Measurements from ENCODE around the gene MOGAT2.
"Not testable (repeated sequence)": the region's sequence is repeated elsewhere in the genome, so short reads cannot be mapped to it uniquely, and the experiment has no call there.

The MOGAT2 gene

DNA sequence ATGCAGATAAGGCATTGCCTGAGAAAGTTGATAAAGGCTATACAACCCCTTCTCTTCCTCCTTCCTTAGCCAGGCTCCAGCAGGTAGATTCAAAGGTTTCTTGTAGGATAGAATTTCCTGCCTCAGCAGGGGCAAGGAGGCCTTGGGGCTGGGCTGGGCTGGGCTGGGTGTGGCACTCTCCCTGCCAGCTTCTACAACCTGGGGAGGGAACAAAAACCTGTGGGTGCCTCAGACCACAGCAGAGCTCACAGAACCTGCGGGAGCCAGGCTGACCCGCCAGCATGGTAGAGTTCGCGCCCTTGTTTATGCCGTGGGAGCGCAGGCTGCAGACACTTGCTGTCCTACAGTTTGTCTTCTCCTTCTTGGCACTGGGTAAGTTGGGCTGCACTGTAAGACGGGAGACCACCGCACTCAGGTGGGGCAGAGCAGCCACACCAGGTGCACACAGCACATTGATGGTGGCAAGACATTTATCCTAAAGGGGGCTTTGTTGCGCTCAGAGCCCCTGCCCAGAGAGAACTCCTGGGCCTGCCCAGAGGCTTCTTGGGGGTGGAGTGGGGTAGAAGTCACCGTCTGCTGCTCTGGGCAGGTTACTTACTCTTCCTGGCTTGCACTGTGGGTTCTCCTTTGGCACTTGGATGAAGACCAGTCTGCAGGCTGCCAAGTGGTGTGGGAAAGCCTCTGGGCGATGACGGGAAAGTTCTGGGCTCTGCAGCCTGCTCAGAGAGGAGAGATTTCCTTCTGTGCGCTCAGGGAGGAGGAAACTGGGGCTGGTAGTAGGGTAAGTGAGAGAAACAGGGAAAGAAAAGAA lies at the start of gene MOGAT2:
MOGAT2 (plus strand) TSS at position 231 of the 811 bp plus-strand sequence; CDS start at position 282, 51 bp downstream.
- no peak for DNase-seq

DNA sequence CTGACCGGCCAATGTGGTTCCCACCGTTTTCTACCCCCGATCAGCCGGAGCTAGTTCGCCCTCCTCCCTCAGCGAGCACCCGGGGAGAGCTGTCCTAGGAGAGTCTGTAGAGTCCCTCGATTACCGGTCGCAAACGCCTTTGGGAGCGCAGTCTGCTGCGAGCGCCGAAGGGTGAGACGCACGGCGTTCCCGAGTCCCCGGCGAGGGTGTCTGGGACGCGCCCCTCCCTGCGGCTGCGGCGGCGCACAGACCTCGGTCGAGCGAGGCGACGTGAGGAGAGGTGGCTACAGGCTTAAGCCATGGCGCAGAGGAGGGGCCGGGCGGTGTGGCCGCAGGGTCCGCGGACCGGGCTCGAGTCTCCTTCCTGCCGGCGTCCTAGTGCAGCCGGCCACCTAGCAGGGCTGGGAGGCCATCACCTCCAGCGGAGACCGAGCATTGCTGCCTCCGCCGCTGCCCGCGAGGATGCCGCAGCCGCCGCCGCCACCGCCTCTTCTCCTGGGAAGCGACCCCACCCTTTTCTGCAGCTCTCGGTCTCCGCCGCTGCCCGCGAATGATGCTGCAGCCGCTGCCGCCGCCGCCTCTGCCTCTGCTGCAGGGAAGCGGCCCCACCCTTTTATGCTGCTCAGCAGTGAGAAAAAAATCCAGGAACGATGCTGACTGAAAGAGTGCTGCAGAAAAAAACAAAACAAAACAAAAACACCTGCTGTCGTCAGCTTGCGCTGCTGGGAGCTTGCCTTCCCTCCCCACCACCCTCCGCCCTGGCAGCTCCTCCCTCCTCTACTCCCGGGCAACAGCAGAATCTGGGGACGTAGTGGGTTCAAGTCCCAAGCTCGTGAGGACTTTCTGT lies 49.0 kb upstream of the MOGAT2 start, which contains the start of gene MAP6:
MAP6 (minus strand) TSS at position 588 of the 847 bp plus-strand sequence. CDS start 669 bp downstream, outside the sequence.
- peak; percentile 31 for DNase-seq

- DNase-seq, result no peak
These were observed 43.6 kb upstream of the MOGAT2 start for GRCh38 chr11:75673977-75674582.

DNA sequence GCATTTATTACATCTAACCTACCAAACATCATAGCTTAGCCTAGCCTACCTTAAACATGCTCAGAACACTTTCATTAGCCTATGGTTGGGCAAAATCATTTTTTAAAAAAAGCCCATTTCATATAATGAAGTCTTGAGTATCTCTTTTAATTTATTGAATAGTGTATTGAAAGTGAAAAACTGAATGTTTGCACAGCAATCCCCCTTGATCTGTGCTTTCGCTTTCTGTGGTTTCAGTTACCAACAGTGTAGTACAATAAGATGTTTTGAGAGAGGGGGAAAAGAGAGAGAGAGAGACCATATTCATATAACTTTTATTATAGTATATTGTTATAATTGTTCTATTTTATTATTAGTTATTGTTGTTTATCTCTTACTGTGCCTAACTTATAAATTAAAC lies 40.4 kb upstream of the MOGAT2 start:
- no peak for DNase-seq

DNA sequence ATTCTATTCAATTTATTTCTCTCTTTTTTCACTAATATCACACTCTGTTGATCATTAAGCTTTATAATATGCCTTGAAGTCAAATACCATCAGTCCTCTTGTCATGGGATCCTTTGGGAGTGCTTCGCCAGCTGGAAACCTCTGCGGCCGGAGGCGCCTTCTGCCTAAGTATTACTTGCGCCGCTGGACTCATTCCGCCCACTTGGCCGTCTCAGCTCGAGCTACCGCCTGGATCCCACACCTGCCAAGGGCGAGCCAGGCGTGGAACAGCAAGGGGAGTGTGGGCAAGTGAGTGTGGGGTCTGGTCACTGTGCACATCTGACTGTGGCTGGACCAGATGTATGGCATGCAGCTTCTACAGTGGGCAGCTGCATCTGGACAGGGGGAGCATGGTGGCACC lies 39.7 kb upstream of the MOGAT2 start:
- DNase-seq, result no peak

GRCh38 chr11:75678620-75679259 lies 38.9 kb upstream of the MOGAT2 start:
- DNase-seq, result no peak

- no peak for DNase-seq
These were observed 38.1 kb upstream of the MOGAT2 start for GRCh38 chr11:75679566-75679965.

GRCh38 chr11:75683856-75684255 lies 33.8 kb upstream of the MOGAT2 start:
- not testable (repeated sequence) for DNase-seq

DNA sequence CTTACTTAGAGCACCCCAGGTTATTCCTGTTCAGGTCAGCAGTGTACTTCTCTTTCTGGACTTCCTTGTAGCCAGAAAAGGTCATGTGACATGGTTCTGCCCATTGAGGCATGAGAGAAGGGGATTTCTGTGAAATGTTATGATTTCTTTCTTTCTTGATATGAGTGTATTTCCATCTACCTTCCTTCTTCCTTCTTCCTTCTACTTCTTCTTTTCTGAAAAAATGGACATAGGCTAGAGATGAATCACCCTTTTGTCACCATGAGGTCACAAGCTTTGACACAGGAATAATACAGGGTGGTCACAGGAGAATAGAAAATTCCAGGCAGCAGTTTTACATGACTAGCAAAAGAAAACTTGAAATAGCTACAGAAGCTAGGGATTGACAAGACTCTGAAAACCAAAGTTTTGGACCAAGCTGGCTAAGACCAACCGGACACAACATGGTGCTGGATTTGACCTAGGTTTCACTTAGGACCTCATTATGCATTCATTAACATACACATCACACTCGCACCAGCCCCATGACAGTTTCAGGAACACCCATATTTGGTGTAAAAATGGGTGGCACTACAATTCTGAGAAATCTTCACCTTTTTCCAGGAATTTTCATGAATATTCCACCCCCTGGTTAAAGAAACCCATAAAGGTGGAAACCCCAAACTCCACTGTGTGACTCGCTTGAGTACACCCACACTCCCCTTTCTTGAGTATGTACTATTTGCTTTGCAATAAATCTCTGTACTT lies 27.6 kb upstream of the MOGAT2 start:
- DNase-seq, result no peak

GRCh38 chr11:75691804-75692203 lies 25.8 kb upstream of the MOGAT2 start:
- DNase-seq, result no peak

GRCh38 chr11:75697906-75698581 lies 19.6 kb upstream of the MOGAT2 start:
- DNase-seq, result no peak

DNA sequence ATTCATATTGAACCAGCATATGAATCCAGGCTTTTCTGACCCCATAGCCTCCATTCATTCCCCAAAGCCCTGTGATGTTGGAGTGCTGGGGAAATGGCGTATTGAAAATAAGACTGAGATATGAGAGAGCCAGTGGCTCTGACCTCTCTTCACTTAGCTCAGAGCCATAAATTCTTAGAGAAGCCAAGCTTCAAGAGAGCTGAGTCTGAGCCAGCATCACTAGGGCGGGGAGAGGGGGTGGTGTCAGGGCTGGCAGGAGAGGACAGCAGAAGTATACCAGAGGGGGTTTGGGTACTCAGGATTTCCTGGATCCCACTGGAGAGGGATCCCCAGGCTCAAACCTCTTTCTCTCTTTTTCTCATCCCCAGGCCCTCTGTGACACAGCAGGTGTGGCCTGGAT lies 16.7 kb upstream of the MOGAT2 start:
- no peak for DNase-seq

- no peak for DNase-seq
These were observed 13.9 kb upstream of the MOGAT2 start for GRCh38 chr11:75703695-75704237.

DNA sequence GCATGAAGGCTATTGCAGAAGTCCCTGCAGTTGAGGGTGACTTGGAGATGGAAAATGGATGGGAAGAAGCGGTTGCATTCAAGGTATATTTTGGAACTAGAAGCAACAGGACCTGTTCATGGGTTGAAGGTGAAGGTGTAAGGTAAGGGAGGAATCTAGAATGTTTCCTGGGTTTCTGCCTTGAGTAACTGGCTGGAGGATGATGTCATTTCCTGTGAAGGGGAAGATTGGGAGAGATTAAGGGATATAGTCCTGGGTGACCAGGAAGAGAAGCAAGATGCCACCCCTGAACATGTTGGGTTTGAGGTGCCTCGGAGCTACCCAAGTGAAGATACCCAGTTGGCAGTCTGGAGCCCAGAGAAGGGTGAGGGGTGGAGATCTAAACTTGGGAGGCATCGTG lies 12.1 kb upstream of the MOGAT2 start:
- DNase-seq, result no peak

DNA sequence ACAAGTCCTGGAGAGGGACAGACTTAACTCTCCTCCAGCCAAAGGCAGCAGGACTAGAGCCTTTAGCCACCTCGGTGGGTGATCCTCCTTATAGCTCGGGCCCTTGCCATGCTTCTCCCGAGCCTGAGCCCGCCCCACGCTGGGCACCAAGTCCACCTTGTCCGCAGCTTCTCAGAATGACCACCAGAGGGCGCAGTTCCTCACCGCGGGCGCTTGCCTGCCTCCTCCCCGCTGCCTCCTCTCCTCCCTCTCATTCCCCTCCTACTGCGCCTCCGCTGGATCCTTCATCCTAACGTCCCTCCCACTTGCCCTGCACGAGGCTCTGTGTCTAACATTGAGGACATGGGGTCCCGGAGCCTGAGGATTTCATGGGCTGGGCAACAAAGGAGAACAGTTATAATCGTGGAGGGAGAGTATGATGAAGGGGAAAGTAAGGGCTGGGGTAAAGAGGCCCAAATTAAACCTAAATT lies 11.3 kb upstream of the MOGAT2 start:
- peak; percentile 77 for DNase-seq

GRCh38 chr11:75714211-75714610 lies 3.4 kb upstream of the MOGAT2 start:
- DNase-seq, result no peak

DNA sequence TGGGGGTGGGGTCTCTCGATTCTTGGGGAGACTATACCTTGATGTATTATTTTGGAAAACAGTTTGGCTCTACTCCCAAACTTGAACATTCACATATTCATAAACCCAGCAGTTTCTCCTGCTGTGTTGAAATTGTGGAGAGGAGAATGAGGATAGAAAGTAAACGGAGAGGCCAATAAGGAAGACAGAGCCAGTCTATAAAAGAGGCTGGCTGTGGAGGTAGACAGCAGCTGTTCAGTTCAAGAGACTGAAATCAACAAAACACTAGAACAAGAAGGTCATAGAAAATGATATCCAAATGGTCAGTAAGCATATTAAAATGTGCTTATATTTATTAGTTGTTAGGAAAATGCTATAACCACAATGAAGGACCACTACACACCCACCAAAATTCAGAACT lies 1.9 kb upstream of the MOGAT2 start:
- DNase-seq, result no peak

GRCh38 chr11:75716659-75717058 lies 979 bp upstream of the MOGAT2 start:
- DNase-seq, result no peak

DNA sequence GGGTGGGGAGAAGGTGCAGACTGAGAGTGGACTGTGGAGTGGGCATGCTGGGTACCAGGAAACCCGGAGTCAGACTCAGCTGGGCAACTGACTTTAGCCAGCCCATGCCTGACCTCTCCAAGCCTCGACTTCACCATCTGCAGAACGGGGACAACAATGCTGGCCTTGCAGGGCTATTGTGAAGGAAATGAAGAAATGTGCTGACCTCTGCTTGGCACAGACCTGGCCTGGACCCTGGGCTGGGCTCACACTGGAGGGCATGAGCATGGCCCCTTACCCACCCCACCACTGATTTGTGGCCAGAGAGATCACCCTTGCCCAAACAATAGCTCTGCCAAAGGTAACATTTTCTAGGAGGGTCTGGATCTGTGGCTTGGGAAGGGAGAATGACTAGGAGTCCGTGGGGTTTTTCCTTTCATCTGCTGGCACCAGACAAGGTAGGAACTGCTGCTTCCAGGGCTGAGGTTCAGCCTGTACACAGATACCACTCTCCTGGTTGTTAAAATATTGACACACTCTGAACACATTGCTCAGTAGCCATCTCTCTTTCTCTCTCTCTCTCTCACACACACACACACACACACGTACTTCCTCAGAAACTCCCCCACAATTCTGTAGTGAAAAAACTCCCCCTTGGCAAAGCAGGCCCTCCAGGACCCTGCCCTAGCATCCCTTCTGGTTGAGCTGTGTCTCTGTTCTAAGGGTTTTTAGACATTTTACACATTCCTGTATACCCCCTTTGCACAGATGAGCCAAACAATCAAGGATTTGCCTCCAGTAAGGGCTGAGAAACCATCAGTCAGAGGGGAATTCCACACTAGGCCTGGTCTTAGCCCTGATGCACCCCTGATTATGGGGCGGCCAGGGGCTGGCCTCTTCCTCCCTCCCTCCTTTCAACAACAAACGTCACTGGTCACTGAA lies 1.0 kb downstream of the MOGAT2 start:
- DNase-seq, result no peak
